SH-SY5Y (cell line): ENCODE data around the gene SATB1.

Experiments
- GATA2 ChIP-seq: IDR thresholded peaks from 2 replicates; pipeline ENCODE4 v1.6.1; 2011; ENCODE audit warnings: mild to moderate bottlenecking, low read depth, low read length
- GATA3 ChIP-seq: IDR thresholded peaks from 2 replicates; pipeline ENCODE4 v1.6.1; 2011; ENCODE audit warnings: low read depth, mild to moderate bottlenecking, low read length, moderate library complexity

DNA sequence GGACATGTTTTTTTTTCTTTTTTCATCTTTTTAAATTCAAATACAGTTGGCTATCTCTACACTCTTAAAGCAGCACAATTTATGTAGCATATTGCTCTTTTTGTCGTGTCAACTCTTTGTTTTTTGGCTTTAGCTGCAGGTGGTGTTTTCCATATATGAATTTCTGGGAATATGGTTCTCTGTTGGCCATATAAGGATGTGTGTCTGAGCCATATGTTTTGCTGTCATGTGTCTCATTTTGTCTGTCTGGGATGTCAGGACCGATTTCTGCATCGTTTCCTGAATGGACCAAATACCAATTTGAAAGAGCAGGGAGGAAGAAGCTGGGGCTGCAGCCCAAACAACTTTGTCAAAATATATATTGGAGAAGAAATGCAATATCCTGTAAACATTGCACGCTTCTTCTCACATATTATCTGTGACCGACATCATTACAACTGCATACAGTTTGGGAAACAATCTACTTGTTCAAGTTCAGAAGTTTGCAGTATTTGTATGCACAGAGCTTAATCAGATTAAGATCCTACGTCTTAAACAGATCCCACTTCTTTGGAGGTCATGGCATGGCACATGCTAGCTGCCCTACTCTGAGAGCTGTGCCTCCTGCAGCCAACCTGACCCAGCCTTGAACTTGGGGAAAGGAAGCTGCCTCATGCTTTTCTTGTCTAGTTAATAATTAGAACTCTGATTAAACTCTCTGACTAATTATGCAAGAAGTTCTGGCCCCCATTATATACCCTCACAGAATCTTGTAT is 4.0 kb upstream of the SATB1 start:
- TF ChIP-seq GATA2 = no peak
- no peak for TF ChIP-seq GATA3
